Nephron progenitor cell (in vitro differentiated cells): ENCODE data around the gene MSI2.

Source experiments
- DNase-seq: peaks from one replicate; pipeline ENCODE4 v3.0.0; 2021
- H3K27ac Mint-ChIP-seq: 2 replicates; pipeline ENCODE4 v1.8.0; 2021; ENCODE audit warnings: mild to moderate bottlenecking, moderate library complexity, mixed read lengths
- H3K27me3 Mint-ChIP-seq: 2 replicates; pipeline ENCODE4 v1.8.0; 2021; ENCODE audit warnings: mild to moderate bottlenecking, low read depth, mixed read lengths; ENCODE audit not compliant: poor library complexity
- H3K36me3 Mint-ChIP-seq: 2 replicates; pipeline ENCODE4 v1.8.0; 2021; ENCODE audit warnings: low read depth, mixed read lengths
- H3K4me1 Mint-ChIP-seq: 2 replicates; pipeline ENCODE4 v1.8.0; 2021; ENCODE audit warnings: mixed read lengths
- H3K4me3 Mint-ChIP-seq: 2 replicates; pipeline ENCODE4 v1.8.0; 2021; ENCODE audit warnings: mild to moderate bottlenecking, moderate library complexity, mixed read lengths
- H3K9me3 Mint-ChIP-seq: 2 replicates; pipeline ENCODE4 v1.8.0; 2021; ENCODE audit warnings: mild to moderate bottlenecking, moderate library complexity, mixed read lengths
- CTCF ChIP-seq: fragments of 200-600 bp; sonication (generic); IDR thresholded peaks from 2 replicates; pipeline ENCODE4 v1.5.0; 2021; ENCODE audit warnings: antibody characterized with exemption

Gene MSI2

DNA sequence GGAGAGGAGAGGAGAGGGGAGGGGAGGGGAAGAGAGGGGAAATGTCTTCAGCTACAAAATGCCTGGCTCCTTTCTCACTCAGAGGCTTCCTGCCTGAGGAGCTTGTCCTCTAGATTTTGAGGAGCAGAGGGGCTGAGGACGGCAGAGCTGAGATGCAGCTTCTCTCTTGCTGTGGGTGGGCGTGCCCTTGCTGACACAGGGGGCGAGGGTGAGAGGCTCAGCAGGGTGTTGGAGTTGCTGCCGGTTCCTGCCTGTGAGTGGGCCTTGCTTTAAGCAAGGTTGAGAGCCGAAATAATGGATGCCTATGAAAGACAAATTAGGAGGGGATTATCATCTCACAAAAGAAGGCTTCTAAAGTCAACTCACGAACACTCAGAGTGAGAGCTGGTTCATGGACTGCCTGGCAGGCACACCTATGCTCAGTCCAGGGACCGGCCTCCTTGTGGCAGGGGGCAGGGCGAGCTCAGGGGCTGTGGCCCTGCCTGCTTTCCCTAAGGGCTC lies 215.6 kb downstream of the MSI2 start:
- Mint-ChIP-seq H3K27ac (peak overlapping the region; percentile 66), H3K36me3 (peaks cover 16% of the 10 kb centered on the region), H3K9me3 (no peaks in the 10 kb centered on the region), H3K4me3 (no peak overlapping the region), H3K4me1 (peaks cover 99% of the 10 kb centered on the region), H3K27me3 (no peaks in the 10 kb centered on the region)
- no peak for DNase-seq
- TF ChIP-seq CTCF, result no peak

DNA sequence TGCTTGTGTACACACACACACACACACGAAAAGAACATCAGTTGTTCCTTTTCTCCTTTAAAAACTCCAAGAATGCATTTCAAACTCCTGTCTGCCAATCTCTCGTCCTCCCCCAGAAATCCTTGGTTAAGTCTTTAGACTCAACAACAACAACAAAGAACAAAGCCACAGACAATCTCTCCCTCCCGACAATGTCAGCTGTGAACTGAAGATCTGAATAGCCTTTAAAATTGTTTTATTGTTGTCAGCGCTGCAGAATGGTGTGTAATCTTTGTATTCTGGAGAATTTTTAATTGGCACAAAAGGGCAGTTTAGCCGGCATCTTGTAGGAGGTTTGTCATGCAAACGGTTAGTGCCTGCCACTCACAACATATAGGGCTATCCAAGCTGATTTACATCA lies 219.5 kb downstream of the MSI2 start:
- no peaks in the 10 kb centered on the region for H3K27me3 Mint-ChIP-seq
- H3K4me3 Mint-ChIP-seq, result no peak overlapping the region
- peaks cover 89% of the 10 kb centered on the region for H3K4me1 Mint-ChIP-seq
- peaks cover 27% of the 10 kb centered on the region for H3K36me3 Mint-ChIP-seq
- H3K9me3 Mint-ChIP-seq, result no peaks in the 10 kb centered on the region
- no peak for TF ChIP-seq CTCF
- DNase-seq, result no peak
- H3K27ac Mint-ChIP-seq, result peak overlapping the region; percentile 47

- TF ChIP-seq CTCF, result no peak
- peaks cover 89% of the 10 kb centered on the region for H3K4me1 Mint-ChIP-seq
- H3K36me3 Mint-ChIP-seq, result peaks cover 32% of the 10 kb centered on the region
- no peaks in the 10 kb centered on the region for H3K27me3 Mint-ChIP-seq
- peak overlapping the region; percentile 89 for H3K27ac Mint-ChIP-seq
- H3K9me3 Mint-ChIP-seq, result no peaks in the 10 kb centered on the region
- no peak overlapping the region for H3K4me3 Mint-ChIP-seq
- DNase-seq, result no peak
Measured at GRCh38 chr17:57477522-57478362, 221.4 kb downstream of the MSI2 start.

- no peak for TF ChIP-seq CTCF
- peaks cover 89% of the 10 kb centered on the region for H3K4me1 Mint-ChIP-seq
- H3K27me3 Mint-ChIP-seq, result no peaks in the 10 kb centered on the region
- no peaks in the 10 kb centered on the region for H3K9me3 Mint-ChIP-seq
- no peak overlapping the region for H3K4me3 Mint-ChIP-seq
- H3K36me3 Mint-ChIP-seq, result peaks cover 32% of the 10 kb centered on the region
- peak overlapping the region; percentile 79 for H3K27ac Mint-ChIP-seq
- DNase-seq, result no peak
Measured at GRCh38 chr17:57478478-57479250, 222.3 kb downstream of the MSI2 start.

GRCh38 chr17:57480438-57481196 lies 224.3 kb downstream of the MSI2 start:
- Mint-ChIP-seq H3K4me3 (no peak overlapping the region), H3K4me1 (peaks cover 89% of the 10 kb centered on the region)
- no peak for DNase-seq

More at GRCh38 chr17:57480438-57481196, 224.3 kb downstream of the MSI2 start:
- Mint-ChIP-seq H3K27me3 (no peaks in the 10 kb centered on the region), H3K27ac (peak overlapping the region; percentile 12), H3K9me3 (no peaks in the 10 kb centered on the region), H3K36me3 (peaks cover 31% of the 10 kb centered on the region)
- no peak for TF ChIP-seq CTCF
